A549 treated with DMSO at 1 μM for 4 hours (cell line): ENCODE results near the gene DCAF5. TPM values are rescaled to one million over a fixed set of nuclear protein-coding genes. Genes with fewer than 3 reads are reported as not detected.

Experiments
- total RNA-seq: library from RNA; stranded (reverse); fragments of 200-300 nt; extraction: Qiagen RNA extraction; gene quantifications from 5 replicates; pipeline ENCODE4 v1.2.3, GENCODE V29; 2022; ENCODE audit warnings: low read depth

The DCAF5 gene
- 15.1 to 20.0 TPM (median 18.6 TPM) in 5 replicates for total RNA-seq

DNA sequence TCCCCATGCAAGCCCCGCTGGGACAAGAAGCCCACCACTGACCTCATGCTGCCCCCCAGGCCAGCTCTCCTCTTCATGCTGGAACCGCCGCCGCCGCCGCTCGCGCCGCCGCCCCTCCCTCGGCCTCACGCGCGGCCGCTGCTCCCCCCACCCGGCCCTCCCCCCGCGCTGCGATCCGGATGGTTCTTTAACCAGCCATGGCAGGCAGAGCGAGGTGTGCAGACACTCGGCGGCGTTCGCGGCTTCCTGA is at the start of gene DCAF5:
Gene DCAF5, minus strand, starts transcription at position 218 of the 250 bp plus-strand sequence. Its CDS starts 141 bp downstream, at position 77.

GRCh38 chr14:69191340-69192111 is 38.6 kb upstream of the DCAF5 start, which contains the start of gene EXD2:
TSS of gene EXD2 (plus strand) at chr14:69191498. CDS start at chr14:69209471, 17,973 bp downstream.

Other genes starting within 250 kb of the DCAF5 start
- 184 to 205 TPM (median 196 TPM) in 5 replicates for gene ACTN1, start 173.8 kb downstream of the DCAF5 start, total RNA-seq
- gene EXD2, start 38.4 kb upstream of the DCAF5 start, total RNA-seq = 11.4 to 14.7 TPM (median 13.1 TPM) in 5 replicates
- gene GALNT16, start 107.0 kb upstream of the DCAF5 start, total RNA-seq = 2.5 to 4.2 TPM (median 3.6 TPM) in 5 replicates
- 331 to 399 TPM (median 348 TPM) in 5 replicates for gene ERH, start 245.2 kb upstream of the DCAF5 start, total RNA-seq
- 44.5 to 49.5 TPM (median 45.8 TPM) in 5 replicates for gene SLC39A9, start 245.6 kb upstream of the DCAF5 start, total RNA-seq